HepG2 (cell line): ENCODE results near the gene FN1. TPM values are rescaled to one million over a fixed set of nuclear protein-coding genes. Genes with fewer than 3 reads are reported as not detected.

Experiments used
- ATAC-seq: fragments of 200-7000 bp; cut with Tn5 transposase; 3 replicates; pipeline ENCODE4 v1.9.1; 2020; ENCODE audit warnings: mild to moderate bottlenecking, moderate library complexity
- BruUV-seq: library from RNA; stranded (reverse); fragments of 400-500 nt; replicated peaks from 2 replicates; lab custom pipeline; 2021; lab: Mats Ljungman, UMichigan
- CTCF ChIA-PET: fragments of 300-600 bp; formaldehyde crosslinking; extraction: SDS; loops from one replicate; lab custom pipeline; 2021; ENCODE audit warnings: low total read pairs, inconsistent platforms, low intra/inter-chr PET ratio; lab: Yijun Ruan, JAX
- POLR2A ChIA-PET: fragments of 350-600 bp; sonication (Branson Sonifier 250); formaldehyde crosslinking; loops from one replicate; lab custom pipeline; 2020; ENCODE audit warnings: antibody characterized with exemption, inconsistent platforms; lab: Yijun Ruan, JAX
- DNase-seq: peaks from one replicate; pipeline ENCODE4 v3.0.0-alpha.2; 2015; ENCODE audit warnings: low spot score
- FAIRE-seq: peaks from 3 replicates; lab custom pipeline; 2011; peaks lifted over from hg19 to GRCh38; lab: Jason Lieb, UNC
- H2AFZ ChIP-seq: one replicate; pipeline ENCODE4 v1.6.1; 2011; ENCODE audit warnings: low read length, inconsistent platforms
- H3K27ac ChIP-seq: fragments of 300-600 bp; 3 replicates; pipeline ENCODE4 v1.8.0; 2011; ENCODE audit warnings: mixed run types, mild to moderate bottlenecking, mixed read lengths, low read length, inconsistent platforms; ENCODE audit not compliant: insufficient read depth; ENCODE audit errors: extremely low read length
- H3K27me3 ChIP-seq, 2 experiments: fragments of 200-600 bp in 1 of 2; 2 replicates in 1 of 2; 3 replicates in 1 of 2; pipeline versions ENCODE4 v1.6.0 to v1.8.0; 2011; ENCODE audit warnings: low read length in 2 of 2, mild to moderate bottlenecking in 2 of 2, moderate library complexity in 2 of 2, inconsistent platforms in 1 of 2; ENCODE audit not compliant: insufficient read depth in 2 of 2, control insufficient read depth in 1 of 2
- H3K36me3 ChIP-seq, 2 experiments: fragments of 200-600 bp in 1 of 2; replicated peaks in 1 of 2; 2 replicates in 1 of 2; 3 replicates in 1 of 2; pipeline versions ENCODE4 v1.5.1 to v1.8.0; 2011; ENCODE audit warnings: low read length in 2 of 2, inconsistent platforms in 1 of 2; ENCODE audit not compliant: insufficient read depth in 2 of 2, control insufficient read depth in 1 of 2
- H3K4me1 ChIP-seq: 2 replicates; pipeline ENCODE4 v1.5.1; 2012; ENCODE audit warnings: low read length, inconsistent platforms; ENCODE audit not compliant: insufficient read depth
- H3K4me2 ChIP-seq: 2 replicates; pipeline ENCODE4 v1.6.0; 2011; ENCODE audit warnings: low read depth, low read length, inconsistent platforms
- H3K4me3 ChIP-seq, 3 experiments: fragments of 200-600 bp in 1 of 3; sonication (generic), shearing (Covaris generic) in 1 of 3; replicated peaks in 1 of 3; 2 replicates each; pipeline ENCODE4 v1.5.1; 2011 to 2016; ENCODE audit warnings: low read length in 3 of 3, inconsistent platforms in 2 of 3, low read depth in 2 of 3, mild to moderate bottlenecking in 2 of 3, control low read depth in 1 of 3, mixed read lengths in 1 of 3; ENCODE audit not compliant: insufficient read depth in 1 of 3
- H3K79me2 ChIP-seq: one replicate; pipeline ENCODE4 v1.6.1; 2011; ENCODE audit warnings: low read length, inconsistent platforms; ENCODE audit not compliant: insufficient read depth
- H3K9ac ChIP-seq: 2 replicates; pipeline ENCODE4 v1.6.0; 2011; ENCODE audit warnings: mild to moderate bottlenecking, low read depth, low read length, inconsistent platforms; ENCODE audit not compliant: insufficient read depth
- H3K9me3 ChIP-seq: 2 replicates; pipeline ENCODE4 v1.5.1; 2012; ENCODE audit warnings: mild to moderate bottlenecking, low read length
- H4K20me1 ChIP-seq: 2 replicates; pipeline ENCODE4 v1.6.0; 2011; ENCODE audit warnings: inconsistent platforms, mild to moderate bottlenecking, low read length, moderate library complexity; ENCODE audit not compliant: insufficient read depth
- ARHGAP35 ChIP-seq: sonication (generic); formaldehyde crosslinking; IDR thresholded peaks from 2 replicates; pipeline ENCODE4 v1.9.0; 2022; ENCODE audit warnings: mild to moderate bottlenecking, inconsistent platforms, moderate library complexity, missing genetic modification reagents, borderline replicate concordance
- BCL6 ChIP-seq: IDR thresholded peaks from 2 replicates; pipeline ENCODE4 v1.6.1; 2016; ENCODE audit warnings: missing genetic modification reagents, missing compliant biosample characterization
- CEBPG ChIP-seq: IDR thresholded peaks from 2 replicates; pipeline ENCODE4 v1.6.1; 2016
- CHD4 ChIP-seq: fragments of 200-600 bp; sonication (generic); IDR thresholded peaks from 2 replicates; pipeline ENCODE4 v1.7.0; 2017; ENCODE audit warnings: mild to moderate bottlenecking, low read length, borderline replicate concordance
- CREB1 ChIP-seq, 2 experiments: fragments of 450-650 bp in 1 of 2; IDR thresholded peaks; 2 replicates each; pipeline ENCODE4 v1.6.1; 2016 to 2017; ENCODE audit warnings: control low read depth in 1 of 2, mild to moderate bottlenecking in 1 of 2, missing compliant biosample characterization in 1 of 2, missing genetic modification characterization in 1 of 2
- GATAD2A ChIP-seq: IDR thresholded peaks from 2 replicates; pipeline ENCODE4 v1.6.1; 2016
- IKZF1 ChIP-seq: fragments of 450-650 bp; IDR thresholded peaks from 2 replicates; pipeline ENCODE4 v1.7.1; 2016
- KDM6A ChIP-seq: IDR thresholded peaks from 2 replicates; pipeline ENCODE4 v1.6.1; 2016; ENCODE audit warnings: low read depth
- KLF16 ChIP-seq, 2 experiments: sonication (generic) in 1 of 2; formaldehyde crosslinking in 1 of 2; IDR thresholded peaks; 2 replicates each; pipeline versions ENCODE4 v1.6.1 to v1.8.0; 2016 to 2023; ENCODE audit warnings: missing genetic modification reagents in 2 of 2, missing compliant biosample characterization in 1 of 2
- MEF2D ChIP-seq: sonication (generic); formaldehyde crosslinking; IDR thresholded peaks from 2 replicates; pipeline ENCODE4 v1.5.1; 2020; ENCODE audit warnings: mild to moderate bottlenecking, missing genetic modification reagents
- MIER3 ChIP-seq: IDR thresholded peaks from 2 replicates; pipeline ENCODE4 v1.6.1; 2016; ENCODE audit warnings: missing compliant biosample characterization, borderline replicate concordance
- NR2F6 ChIP-seq, 2 experiments: IDR thresholded peaks; 2 replicates each; pipeline ENCODE4 v1.6.1; 2016; ENCODE audit warnings: antibody characterized with exemption in 1 of 2, mild to moderate bottlenecking in 1 of 2
- PAXIP1 ChIP-seq: sonication (generic); formaldehyde crosslinking; conservative IDR thresholded peaks from 2 replicates; pipeline ENCODE4 v1.4.0; 2020; ENCODE audit warnings: mild to moderate bottlenecking, missing genetic modification reagents, moderate library complexity
- PHF8 ChIP-seq: sonication (generic); formaldehyde crosslinking; IDR thresholded peaks from 2 replicates; pipeline ENCODE4 v1.5.0; 2020; ENCODE audit warnings: missing genetic modification reagents
- PLSCR1 ChIP-seq: sonication (generic); formaldehyde crosslinking; IDR thresholded peaks from 2 replicates; pipeline ENCODE4 v1.5.0; 2020; ENCODE audit warnings: missing genetic modification reagents, mild to moderate bottlenecking, borderline replicate concordance
- POLR2AphosphoS5 ChIP-seq: IDR thresholded peaks from 2 replicates; pipeline ENCODE4 v1.6.1; 2012; ENCODE audit warnings: low read depth, low read length
- SRSF4 ChIP-seq: fragments of 200-400 bp; formaldehyde crosslinking; IDR thresholded peaks from one replicate; pipeline ENCODE4 v1.6.1; 2018; ENCODE audit warnings: mild to moderate bottlenecking, low read depth, low read length, moderate library complexity; ENCODE audit not compliant: poor library complexity, severe bottlenecking
- U2AF2 ChIP-seq: fragments of 200-400 bp; formaldehyde crosslinking; IDR thresholded peaks from 2 replicates; pipeline ENCODE4 v1.6.1; 2017; ENCODE audit warnings: low read depth, mild to moderate bottlenecking, low read length
- ZFP90 ChIP-seq: sonication (generic); formaldehyde crosslinking; IDR thresholded peaks from 2 replicates; pipeline ENCODE4 v1.8.0; 2022; ENCODE audit warnings: missing genetic modification reagents, mild to moderate bottlenecking, inconsistent platforms, borderline replicate concordance
- ZNF12 ChIP-seq: sonication (generic); formaldehyde crosslinking; IDR thresholded peaks from 2 replicates; pipeline ENCODE4 v1.5.0; 2020; ENCODE audit warnings: missing genetic modification reagents
- ZNF367 ChIP-seq: sonication (generic); formaldehyde crosslinking; IDR thresholded peaks from 2 replicates; pipeline ENCODE4 v1.4.0; 2020; ENCODE audit warnings: missing genetic modification reagents, borderline replicate concordance
- ZNF891 ChIP-seq: sonication (generic); formaldehyde crosslinking; IDR thresholded peaks from 2 replicates; pipeline ENCODE4 v1.5.0; 2020; ENCODE audit warnings: mild to moderate bottlenecking, missing genetic modification reagents
- ZSCAN22 ChIP-seq: sonication (generic); formaldehyde crosslinking; IDR thresholded peaks from 2 replicates; pipeline ENCODE4 v1.4.0; 2020; ENCODE audit warnings: mild to moderate bottlenecking, missing genetic modification reagents
- WGBS: methylation state at CpG from one replicate; pipeline ENCODE4 v1.1.6; 2017; ENCODE audit warnings: low lambda C conversion rate; 5-methylcytosine and 5-hydroxymethylcytosine counted together
- in situ Hi-C: cut with HindIII; loops from 2 replicates; pipeline ENCODE4 v1.10.0; 2017; ENCODE audit warnings: low pct_unique_long_range_greater_than_20kb; ENCODE audit not compliant: extremely low pct_ligation_motif_present
- intact Hi-C: fragments of 100-400 bp; cut with micrococcal nuclease; formaldehyde crosslinking; loops from one replicate; pipeline ENCODE4 v1.10.0; 2022; ENCODE audit not compliant: unreplicated experiment
- polyA plus RNA-seq, 8 experiments: library from polyadenylated mRNA; depleted of rRNA in 3 of 8; stranded (reverse) in 7 of 8; unstranded in 1 of 8; fragments of >200 nt; fragmentation: Illumina TruSeq in 4 of 8; extraction: Trizol in 4 of 8; gene quantifications; 2 replicates each; pipeline versions ENCODE4 v1.2.1 to v1.2.3, GENCODE V29; 2011 to 2016; ENCODE audit warnings: low read depth in 4 of 8, missing spikeins in 1 of 8, mixed read lengths in 1 of 8; ENCODE audit not compliant: insufficient read depth in 1 of 8
- total RNA-seq, 5 experiments: library from RNA; depleted of rRNA; stranded (reverse); fragments of >200 nt; fragmentation: Illumina TruSeq; extraction: Trizol; gene quantifications; 2 replicates each; pipeline ENCODE4 v1.2.3, GENCODE V29; 2016; ENCODE audit warnings: low read depth in 1 of 5

The FN1 gene
- total and polyA plus RNA-seq, 2 of the 13 experiments (the other 11 are each of a cell fraction or from before 2014, with no cell fraction given), result 1,847 to 6,471 TPM

- WGBS, result 82% methylated on average over 1 of the region's 1 CpG
- FAIRE-seq (no peak), ATAC-seq (no peak), DNase-seq (no peak)
- H2AFZ ChIP-seq, result no peak overlapping the region
- H3K79me2 ChIP-seq, result peaks cover 37% of the 10 kb centered on the region
- peaks cover 77% of the 10 kb centered on the region for H3K4me1 ChIP-seq
- H4K20me1 ChIP-seq, result 0 out of 2 replicates have a peak, but pooled peaks cover 2% of the 10 kb centered on the region
- ChIA-PET POLR2A (interaction anchor here (0.8 to 6.1 kb wide), 3 partner anchors 11 to 21 kb away, joined by 3 to 34 read pairs (median 3); partner anchors contain the start of gene FN1), CTCF (no interaction called here)
- peak overlapping the region; percentile 14; the same call in 1 of the 2 replicates for H3K4me2 ChIP-seq
- BruUV-seq, result no TSS peak
- H3K36me3 ChIP-seq, result peaks cover 26 to 67% of the 10 kb centered on the region in 2 experiments
- H3K4me3 ChIP-seq, result peak overlapping the region in 1 of 3 experiments; percentile 13; a peak in 2 of 6 replicates
- no peak overlapping the region for H3K9ac ChIP-seq
- no peaks in the 10 kb centered on the region for H3K9me3 ChIP-seq
- in situ Hi-C loops (no loop called here), intact Hi-C loops (loop anchor here (5.0 kb wide), 4 partner anchors 202 to 507 kb away; no protein-coding TSS in a partner anchor)
- H3K27me3 ChIP-seq, result no peaks in the 10 kb centered on the region
- H3K27ac ChIP-seq, result peak overlapping the region; percentile 77
- TF ChIP-seq CEBPG (CRISPR knock-in tag) (peak; percentile 54; the same call in 1 of the 2 replicates), PLSCR1 (CRISPR knock-in tag) (no peak), PHF8 (CRISPR knock-in tag) (no peak), U2AF2 (no peak), KDM6A (CRISPR knock-in tag) (no peak), CHD4 (no peak), GATAD2A (CRISPR knock-in tag) (peak; percentile 85), ZNF12 (CRISPR knock-in tag) (no peak), CREB1 (IDR thresholded peaks at IDR 0.05) (no peak), CREB1 (CRISPR knock-in tag; IDR thresholded peaks at IDR 0.05) (peak; percentile 37; the same call in 1 of the 2 replicates), ARHGAP35 (CRISPR knock-in tag) (no peak), ZSCAN22 (CRISPR knock-in tag) (no peak), NR2F6 (IDR thresholded peaks at IDR 0.05) (0 out of 2 replicates have a peak, but pooled peaks have one; percentile 24), NR2F6 (CRISPR knock-in tag; IDR thresholded peaks at IDR 0.05) (no peak), SRSF4 (no peak), POLR2AphosphoS5 (peak; percentile 42; the same call in 1 of the 2 replicates), KLF16 (CRISPR knock-in tag; IDR thresholded peaks at IDR 0.05) (0 out of 4 replicates have a peak, but pooled peaks of 1 of the 2 experiments have one; percentile 38), MIER3 (no peak; the same call in 1 of the 2 replicates), MEF2D (CRISPR knock-in tag) (no peak), BCL6 (CRISPR knock-in tag) (0 out of 2 replicates have a peak, but pooled peaks have one; percentile 14), PAXIP1 (peak; percentile 33; the same call in 1 of the 2 replicates), ZFP90 (CRISPR knock-in tag) (no peak), ZNF891 (CRISPR knock-in tag) (no peak), ZNF367 (no peak), IKZF1 (no peak)
These were observed 20.6 kb downstream of the FN1 start for GRCh38 chr2:215415218-215415617.
